ENCODE measurements around the gene C2.
"Not testable (repeated sequence)": the region's sequence is repeated elsewhere in the genome, so short reads cannot be mapped to it uniquely, and the experiment has no call there.

Gene C2

DNA sequence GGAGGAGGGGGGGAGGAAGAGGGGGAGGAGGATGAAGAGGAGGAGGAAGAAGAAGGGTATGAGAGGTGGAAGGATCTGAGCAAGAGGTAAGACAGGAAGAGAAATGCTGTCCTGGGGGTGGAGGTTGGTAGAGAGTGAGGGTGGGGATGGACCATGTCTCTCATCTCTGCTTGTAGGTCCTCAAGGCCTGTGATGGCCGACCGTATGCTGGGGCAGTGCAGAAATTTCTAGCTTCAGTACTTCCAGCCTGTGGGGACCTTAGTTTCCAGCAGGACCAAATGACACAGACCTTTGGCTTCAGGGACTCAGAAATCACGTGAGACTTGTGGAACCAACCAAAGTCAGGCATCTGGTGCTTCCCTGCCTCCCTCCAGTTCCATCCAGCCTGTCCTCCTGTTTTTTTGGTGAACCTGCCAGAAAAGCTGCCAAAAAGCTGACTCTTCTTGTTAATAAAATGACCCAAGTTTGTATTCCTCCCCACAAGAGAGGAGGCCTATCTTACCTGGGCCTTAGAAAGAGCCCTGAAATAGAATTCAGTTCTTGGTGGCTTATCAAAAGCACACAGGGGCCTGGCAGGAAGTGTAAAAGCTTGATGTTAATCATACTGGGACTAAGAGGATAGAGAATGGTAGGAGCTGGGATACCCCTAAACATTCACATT, 51.9 kb downstream of the C2 start:
- no peak for DNase-seq

DNA sequence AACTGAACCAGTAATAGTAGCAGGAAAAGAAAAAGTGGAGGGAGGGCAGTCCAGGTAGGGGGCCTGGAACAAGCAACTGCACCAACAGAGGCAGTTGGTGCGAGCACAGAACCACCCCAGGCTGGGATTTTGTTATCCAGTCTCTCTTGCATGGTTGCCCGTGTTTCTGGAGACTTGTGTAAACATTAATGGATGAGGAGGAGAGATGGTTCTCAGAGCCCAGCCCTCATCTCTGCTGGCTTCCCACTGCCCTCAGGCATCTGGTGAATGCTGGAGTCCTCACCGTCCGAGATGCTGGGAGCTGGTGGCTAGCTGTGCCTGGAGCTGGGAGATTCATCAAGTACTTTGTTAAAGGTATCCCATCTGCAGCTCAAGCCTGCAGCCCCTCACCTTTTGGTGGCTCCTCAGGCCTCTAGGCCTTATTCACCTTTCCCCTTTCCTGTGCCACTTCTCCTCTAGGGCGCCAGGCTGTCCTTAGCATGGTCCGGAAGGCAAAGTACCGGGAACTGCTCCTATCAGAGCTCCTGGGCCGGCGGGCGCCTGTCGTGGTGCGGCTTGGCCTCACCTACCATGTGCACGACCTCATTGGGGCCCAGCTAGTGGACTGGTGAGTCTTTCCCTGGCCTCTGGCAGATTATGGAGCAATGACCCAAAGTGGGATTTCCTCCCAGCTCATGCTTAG, 52.8 kb downstream of the C2 start:
- DNase-seq: not testable (repeated sequence)

DNA sequence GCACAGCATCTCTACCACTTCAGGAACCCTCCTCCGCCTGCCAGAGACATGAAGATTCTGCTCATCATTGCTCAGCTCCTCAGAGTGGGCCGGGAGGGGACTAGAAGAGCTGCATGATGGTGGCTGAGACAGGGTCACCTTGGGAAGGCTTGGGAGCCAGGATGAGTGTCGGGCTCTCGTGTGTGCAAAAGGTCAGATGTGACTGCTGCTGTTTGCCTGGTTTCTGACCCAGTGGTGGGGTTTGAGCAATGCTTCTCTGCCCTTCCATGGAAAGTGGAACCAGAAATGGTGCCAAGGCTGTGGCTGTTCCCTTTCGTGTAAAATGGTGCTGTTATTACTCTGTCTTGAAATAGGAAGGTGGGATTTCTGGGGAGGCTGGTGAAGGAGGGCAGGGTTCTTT, 53.5 kb downstream of the C2 start:
- DNase-seq: not testable (repeated sequence)

DNA sequence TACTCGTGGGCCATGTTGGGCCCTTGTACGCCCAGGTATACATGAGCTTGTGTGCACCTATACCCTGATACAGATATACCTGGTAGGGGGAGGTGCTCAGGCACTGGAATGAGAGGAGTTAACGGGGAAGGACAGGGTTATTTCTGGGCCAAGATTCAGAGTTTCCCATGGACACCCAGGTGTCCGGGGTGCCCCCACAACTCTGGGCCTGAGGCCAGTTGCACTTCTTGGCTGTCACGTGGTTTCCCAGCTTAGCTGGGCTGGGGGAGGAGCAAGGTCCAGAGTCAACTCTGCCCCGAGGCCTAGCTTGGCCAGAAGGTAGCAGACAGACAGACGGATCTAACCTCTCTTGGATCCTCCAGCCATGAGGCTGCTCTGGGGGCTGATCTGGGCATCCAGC, 54.2 kb downstream of the C2 start, which contains the start of gene C4A:
Gene C4A, plus strand, starts transcription at position 314 of the 400 bp plus-strand sequence. Its CDS starts 51 bp downstream, at position 365.
- not testable (repeated sequence) for DNase-seq

DNA sequence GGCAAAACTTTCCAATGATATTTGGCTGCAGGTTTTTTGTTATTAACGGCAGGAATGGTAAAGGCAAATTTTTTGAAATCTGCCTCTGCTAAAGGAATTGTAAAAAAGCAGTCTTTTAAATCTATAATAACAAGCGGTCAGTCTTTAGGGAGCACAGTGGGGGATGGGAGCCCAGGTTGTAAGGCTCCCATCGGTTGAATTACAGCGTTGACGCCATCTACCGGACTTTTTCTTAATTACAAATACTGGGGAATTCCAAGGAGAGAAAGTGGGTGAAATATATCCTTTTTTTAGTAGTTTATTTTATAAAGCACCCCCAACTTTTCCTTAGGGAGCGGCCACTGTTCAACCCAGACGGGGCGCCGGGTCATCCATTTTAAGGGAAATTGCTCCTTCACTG, 61.8 kb downstream of the C2 start:
- not testable (repeated sequence) for DNase-seq

DNA sequence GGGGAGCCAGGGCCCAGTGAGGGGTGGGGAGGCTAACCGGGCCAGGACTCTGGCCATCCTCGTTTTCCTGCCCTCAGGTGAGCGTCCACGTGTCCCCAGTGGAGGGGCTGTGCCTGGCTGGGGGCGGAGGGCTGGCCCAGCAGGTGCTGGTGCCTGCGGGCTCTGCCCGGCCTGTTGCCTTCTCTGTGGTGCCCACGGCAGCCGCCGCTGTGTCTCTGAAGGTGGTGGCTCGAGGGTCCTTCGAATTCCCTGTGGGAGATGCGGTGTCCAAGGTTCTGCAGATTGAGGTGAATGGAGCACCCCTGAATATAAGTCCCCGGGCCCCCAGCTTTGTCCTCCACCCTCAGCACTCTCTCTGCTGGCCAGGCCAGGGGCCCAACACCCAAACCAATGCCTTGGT, 66.9 kb downstream of the C2 start:
- not testable (repeated sequence) for DNase-seq

Measured in suppressor macrophage treated with lipopolysaccharide for 1 hour (primary cell).